ENCODE measurements around the gene ZNF25.
"Not testable (repeated sequence)": the region's sequence is repeated elsewhere in the genome, so short reads cannot be mapped to it uniquely, and the experiment has no call there.

The ZNF25 gene
- 18.3 to 38.0 (median 26.8) reads per million in 9 experiments for total RNA-seq

DNA sequence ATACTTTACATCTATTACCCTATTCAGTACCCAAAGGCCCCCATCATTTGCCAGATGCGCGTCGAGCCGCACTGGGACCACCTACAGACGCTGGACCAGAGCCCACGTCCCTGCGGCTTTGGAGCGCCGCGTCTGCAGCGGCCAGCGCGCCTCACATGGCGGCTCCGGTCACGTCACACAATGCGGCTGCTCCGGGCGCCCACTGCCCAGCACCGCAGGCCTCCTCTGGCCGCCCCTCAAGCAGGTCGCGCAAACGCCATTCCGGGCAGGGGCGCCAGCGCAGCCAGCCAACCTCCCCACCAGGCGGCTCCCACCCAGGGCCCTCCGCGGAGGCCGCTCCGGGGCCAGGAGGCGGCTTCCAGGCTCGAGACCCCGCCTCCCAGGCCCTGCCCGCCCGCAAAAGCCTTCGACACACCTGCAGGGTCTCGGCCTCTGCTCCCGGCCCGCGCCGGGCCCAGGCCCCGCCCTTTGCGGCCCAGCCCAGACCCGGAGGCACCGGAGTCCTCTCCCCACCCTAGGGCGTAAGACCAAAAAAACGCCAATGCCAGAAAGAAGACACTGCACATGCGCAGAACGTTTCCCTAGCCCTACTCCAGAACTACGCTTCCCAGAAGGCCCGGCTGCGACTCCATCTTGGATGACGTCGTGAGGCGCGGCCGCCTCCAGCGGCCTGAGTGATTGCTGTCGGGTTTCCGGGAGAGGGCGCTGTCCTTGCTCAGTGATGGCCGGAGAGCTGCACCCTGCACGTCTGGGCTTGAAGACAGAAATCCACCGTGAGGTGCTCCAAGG lies at the start of gene ZNF25:
Gene ZNF25, minus strand, starts transcription at position 557 of the 789 bp plus-strand sequence. CDS start 4,925 bp downstream, outside the sequence.
- H3K4me1 Mint-ChIP-seq (ENCODE audit: low read depth in 2 of 2), result peaks cover 11 to 20% of the 10 kb centered on the region in 2 donors
- H3K9me3 Mint-ChIP-seq, result no peaks in the 10 kb centered on the region
- peak within 1 kb of the TSS; percentile 88 to 92 for H3K4me3 Mint-ChIP-seq
- DNase-seq (peak; percentile 92 to 94 (median 93)), ATAC-seq (replicated peaks) (peak; percentile 84)
- peaks cover 5% of the 10 kb centered on the region for H3K36me3 Mint-ChIP-seq (ENCODE audit: insufficient read depth)
- peak within 1 kb of the TSS; percentile 96 to 98 for H3K27ac Mint-ChIP-seq
- H3K27me3 Mint-ChIP-seq, result no peaks in the 10 kb centered on the region

DNA sequence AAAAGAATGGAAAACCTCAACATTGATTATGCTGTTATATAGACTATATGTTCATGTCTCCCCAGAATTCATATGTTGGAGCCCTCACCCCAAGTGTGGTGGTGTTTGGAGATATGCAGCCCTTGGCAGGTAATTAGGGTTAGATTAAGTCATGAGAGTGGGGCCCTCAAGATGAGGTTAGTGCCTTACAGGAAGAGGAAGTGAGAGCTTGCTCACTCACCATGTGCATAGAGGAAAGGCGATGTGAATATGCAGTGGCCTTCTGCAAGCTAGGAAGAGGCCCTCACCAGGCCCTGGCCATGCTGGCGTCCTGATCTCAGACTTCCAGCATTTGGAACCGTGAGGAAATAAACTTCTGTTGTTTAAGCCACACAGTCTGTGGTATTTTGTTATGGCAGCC lies 48.8 kb upstream of the ZNF25 start:
- ATAC-seq (replicated peaks) (no peak), DNase-seq (no peak)
- Mint-ChIP-seq H3K4me3 (no peak overlapping the region), H3K36me3 (ENCODE audit: insufficient read depth) (peaks cover 74% of the 10 kb centered on the region), H3K4me1 (ENCODE audit: low read depth in 2 of 2) (peaks cover 28 to 45% of the 10 kb centered on the region in 2 donors), H3K27me3 (no peaks in the 10 kb centered on the region), H3K27ac (peak overlapping the region; percentile 59 to 84), H3K9me3 (no peaks in the 10 kb centered on the region)

DNA sequence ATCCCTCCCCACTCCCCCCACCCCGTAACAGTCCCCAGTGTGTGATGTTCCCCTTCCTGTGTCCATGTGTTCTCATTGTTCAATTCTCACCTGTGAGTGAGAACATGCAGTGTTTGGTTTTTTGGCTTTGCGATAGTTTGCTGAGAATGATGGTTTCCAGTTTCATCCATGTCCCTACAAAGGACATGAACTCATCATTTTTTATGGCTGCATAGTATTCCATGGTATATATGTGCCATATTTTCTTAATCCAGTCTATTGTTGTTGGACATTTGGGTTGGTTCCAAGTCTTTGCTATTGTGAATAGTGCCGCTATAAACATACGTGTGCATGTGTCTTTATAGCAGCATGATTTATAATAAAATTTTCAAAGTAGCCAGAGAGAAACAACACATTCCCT lies 42.7 kb upstream of the ZNF25 start:
- DNase-seq; H3K27me3 Mint-ChIP-seq; H3K9me3 Mint-ChIP-seq; ATAC-seq (replicated peaks); H3K4me3 Mint-ChIP-seq: not testable (repeated sequence)
- H3K4me1 Mint-ChIP-seq (ENCODE audit: low read depth in 2 of 2), result peaks cover 22 to 24% of the 10 kb centered on the region in 2 donors
- peaks cover 93% of the 10 kb centered on the region for H3K36me3 Mint-ChIP-seq (ENCODE audit: insufficient read depth)
- peak overlapping the region; percentile 21 to 44 for H3K27ac Mint-ChIP-seq

DNA sequence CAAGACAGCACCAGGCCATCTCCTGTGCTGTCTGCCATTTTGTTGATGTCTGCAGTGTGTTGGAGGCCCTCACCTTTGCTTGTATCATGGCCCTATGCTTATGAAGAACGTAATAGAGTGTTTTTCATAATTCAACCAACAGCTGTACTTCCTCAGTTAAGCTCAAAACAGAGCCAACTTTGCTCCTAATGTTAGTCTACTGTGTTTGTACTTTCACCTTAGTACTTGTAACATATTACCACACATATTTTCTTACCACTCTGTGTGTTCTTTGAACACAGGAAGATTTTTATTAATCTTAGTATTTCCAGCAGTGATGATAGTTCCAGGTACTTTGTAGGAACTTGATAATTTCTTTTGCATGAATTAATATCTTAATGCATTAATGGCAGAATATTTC lies 39.9 kb upstream of the ZNF25 start:
- Mint-ChIP-seq H3K27me3 (no peaks in the 10 kb centered on the region), H3K4me3 (no peak overlapping the region), H3K9me3 (no peaks in the 10 kb centered on the region), H3K27ac (peak overlapping the region in 1 of 2 donors; percentile 36), H3K4me1 (ENCODE audit: low read depth in 2 of 2) (peaks cover 27 to 36% of the 10 kb centered on the region in 2 donors), H3K36me3 (ENCODE audit: insufficient read depth) (peaks cover 90% of the 10 kb centered on the region)
- DNase-seq, result no peak
- no peak for ATAC-seq (replicated peaks)

DNA sequence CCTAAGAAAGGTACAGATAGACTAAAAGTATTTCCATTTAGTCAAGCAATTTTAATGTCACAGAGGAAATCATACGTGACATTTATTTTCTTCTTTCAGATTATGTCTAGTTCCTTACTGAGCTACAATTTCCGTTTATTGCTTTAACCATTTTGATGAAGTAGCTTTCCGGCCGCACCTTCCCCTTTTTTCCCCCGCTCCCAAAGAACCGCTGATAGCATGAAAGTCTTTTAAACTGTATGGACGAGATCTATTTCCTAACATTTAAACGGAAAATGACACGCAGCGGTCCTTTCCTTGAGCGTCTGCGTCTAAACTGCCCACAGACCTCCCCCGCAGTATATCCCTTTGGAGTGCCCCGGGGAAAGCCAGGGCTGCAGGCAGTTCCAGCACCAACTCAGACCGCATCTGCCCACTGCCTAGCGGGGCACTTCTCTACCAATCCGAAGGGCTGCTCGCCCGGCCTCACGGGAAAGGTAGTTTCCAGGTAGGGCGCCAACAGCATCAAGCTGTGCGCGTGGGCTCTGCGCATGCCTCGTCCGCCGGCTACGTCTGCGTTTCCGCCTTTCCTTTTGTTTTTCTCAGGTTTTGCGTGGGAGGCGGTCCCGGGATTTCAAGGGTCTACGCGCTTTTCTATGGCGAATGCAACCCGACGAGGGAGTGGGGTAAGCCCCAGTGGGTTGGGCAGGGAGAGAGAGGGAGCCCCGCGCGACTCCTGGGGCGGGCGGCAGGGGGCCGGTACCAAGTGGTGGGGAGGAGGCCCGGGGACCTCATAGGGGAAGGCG lies 33.9 kb upstream of the ZNF25 start, which contains the start of gene ZNF33A:
Gene ZNF33A, plus strand, starts transcription at position 557 of the 785 bp plus-strand sequence. CDS start 1,667 bp downstream, outside the sequence.
- no peaks in the 10 kb centered on the region for H3K27me3 Mint-ChIP-seq
- no peaks in the 10 kb centered on the region for H3K9me3 Mint-ChIP-seq
- ATAC-seq (replicated peaks) (peak; percentile 81), DNase-seq (peak; percentile 87 to 91 (median 88))
- peak within 1 kb of the TSS; percentile 97 to 98 for H3K4me3 Mint-ChIP-seq
- H3K36me3 Mint-ChIP-seq (ENCODE audit: insufficient read depth), result peaks cover 45% of the 10 kb centered on the region
- H3K4me1 Mint-ChIP-seq (ENCODE audit: low read depth in 2 of 2), result peaks cover 24 to 27% of the 10 kb centered on the region in 2 donors
- H3K27ac Mint-ChIP-seq, result peak within 1 kb of the TSS; percentile 100

DNA sequence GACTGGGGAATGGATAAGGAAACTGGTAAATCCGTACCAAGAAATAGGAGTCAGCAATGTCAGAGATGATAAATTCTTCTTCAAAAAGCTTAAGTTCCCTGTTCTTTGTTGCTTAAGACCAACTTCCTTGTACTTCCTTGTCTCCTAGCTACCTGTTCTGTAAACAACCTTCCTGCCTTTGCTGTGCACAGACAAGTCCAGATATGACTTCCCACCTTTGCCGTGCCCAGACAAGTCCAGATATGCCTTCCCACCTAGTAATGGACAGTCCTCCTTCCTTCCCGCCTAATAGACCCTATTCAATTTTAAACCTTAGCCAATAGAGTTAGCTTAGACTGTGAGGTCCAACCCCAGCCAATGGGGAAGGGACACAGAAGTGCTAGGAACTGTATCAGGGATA lies 31.5 kb upstream of the ZNF25 start:
- DNase-seq, result no peak
- no peak overlapping the region for H3K27ac Mint-ChIP-seq
- peaks cover 14 to 21% of the 10 kb centered on the region in 2 donors for H3K4me1 Mint-ChIP-seq (ENCODE audit: low read depth in 2 of 2)
- H3K36me3 Mint-ChIP-seq (ENCODE audit: insufficient read depth), result peaks cover 24% of the 10 kb centered on the region
- no peaks in the 10 kb centered on the region for H3K27me3 Mint-ChIP-seq
- H3K4me3 Mint-ChIP-seq, result no peak overlapping the region
- no peak for ATAC-seq (replicated peaks)
- no peaks in the 10 kb centered on the region for H3K9me3 Mint-ChIP-seq

DNA sequence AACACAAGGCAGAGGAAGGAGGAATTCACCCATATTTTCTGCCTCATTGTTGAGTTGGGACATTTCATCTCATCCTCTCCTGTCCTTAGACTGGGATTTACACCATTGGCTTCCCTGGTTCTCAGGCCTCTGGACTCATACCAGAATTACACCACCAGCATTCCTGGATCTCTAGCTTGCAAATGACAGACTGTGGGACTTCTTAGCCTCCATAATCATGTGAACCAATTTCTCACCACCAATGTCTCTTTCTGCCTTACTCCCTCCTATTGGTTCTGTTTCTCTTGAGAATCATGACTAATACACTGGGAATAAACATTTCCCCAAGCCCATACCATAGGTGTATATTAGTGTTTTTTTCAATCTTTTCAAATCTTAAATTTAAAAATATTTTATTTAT lies 31.1 kb upstream of the ZNF25 start:
- Mint-ChIP-seq H3K9me3 (no peaks in the 10 kb centered on the region), H3K27ac (no peak overlapping the region), H3K27me3 (no peaks in the 10 kb centered on the region), H3K4me1 (ENCODE audit: low read depth in 2 of 2) (peaks cover 12 to 18% of the 10 kb centered on the region in 2 donors), H3K36me3 (ENCODE audit: insufficient read depth) (peaks cover 20% of the 10 kb centered on the region), H3K4me3 (no peak overlapping the region)
- DNase-seq (no peak), ATAC-seq (replicated peaks) (no peak)

DNA sequence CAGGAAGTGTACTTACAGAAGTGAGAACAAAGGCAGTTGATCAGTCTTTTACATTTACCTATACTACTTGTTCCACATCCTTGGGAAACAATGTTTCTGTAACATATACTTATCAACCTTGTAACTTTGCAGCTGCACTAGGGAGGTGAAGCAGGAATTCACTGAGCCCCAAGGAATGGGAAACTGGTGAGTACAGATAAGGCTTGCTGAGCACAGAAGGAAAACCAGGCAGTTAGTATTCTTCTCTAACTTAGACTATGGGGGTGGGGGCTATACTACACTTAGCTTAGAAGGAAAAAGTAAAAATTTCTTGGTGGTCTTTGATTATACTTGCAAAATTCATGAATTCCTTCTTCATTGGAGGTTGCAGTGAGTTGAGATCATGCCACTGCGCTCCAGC lies 27.1 kb upstream of the ZNF25 start:
- Mint-ChIP-seq H3K4me1 (ENCODE audit: low read depth in 2 of 2) (no peaks in the 10 kb centered on the region), H3K9me3 (no peaks in the 10 kb centered on the region), H3K4me3 (no peak overlapping the region), H3K27me3 (no peaks in the 10 kb centered on the region), H3K36me3 (ENCODE audit: insufficient read depth) (no peaks in the 10 kb centered on the region), H3K27ac (no peak overlapping the region)
- no peak for ATAC-seq (replicated peaks)
- no peak for DNase-seq

DNA sequence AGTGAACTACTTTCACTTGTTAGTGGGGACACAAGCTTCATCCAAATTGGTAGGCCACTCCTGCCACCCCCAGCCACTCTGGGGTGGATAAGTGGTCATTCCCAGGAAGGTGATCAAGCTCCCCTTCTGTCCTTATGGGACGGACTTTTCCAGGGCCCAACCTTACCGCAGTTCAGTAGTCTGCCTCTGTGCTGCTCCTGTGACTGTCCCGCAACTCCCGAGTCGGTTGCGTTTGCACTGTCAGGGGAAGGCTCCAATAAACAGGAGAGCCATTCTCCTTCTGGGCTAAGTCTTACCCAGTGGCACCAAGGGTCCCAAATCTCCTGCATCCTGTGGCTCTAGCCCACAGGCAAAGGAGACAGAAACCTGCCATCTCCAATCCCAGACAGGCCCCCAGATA lies 26.6 kb upstream of the ZNF25 start:
- Mint-ChIP-seq H3K4me1 (ENCODE audit: low read depth in 2 of 2) (no peaks in the 10 kb centered on the region), H3K4me3 (no peak overlapping the region), H3K36me3 (ENCODE audit: insufficient read depth) (no peaks in the 10 kb centered on the region), H3K27ac (no peak overlapping the region), H3K9me3 (no peaks in the 10 kb centered on the region), H3K27me3 (no peaks in the 10 kb centered on the region)
- DNase-seq, result no peak
- no peak for ATAC-seq (replicated peaks)

DNA sequence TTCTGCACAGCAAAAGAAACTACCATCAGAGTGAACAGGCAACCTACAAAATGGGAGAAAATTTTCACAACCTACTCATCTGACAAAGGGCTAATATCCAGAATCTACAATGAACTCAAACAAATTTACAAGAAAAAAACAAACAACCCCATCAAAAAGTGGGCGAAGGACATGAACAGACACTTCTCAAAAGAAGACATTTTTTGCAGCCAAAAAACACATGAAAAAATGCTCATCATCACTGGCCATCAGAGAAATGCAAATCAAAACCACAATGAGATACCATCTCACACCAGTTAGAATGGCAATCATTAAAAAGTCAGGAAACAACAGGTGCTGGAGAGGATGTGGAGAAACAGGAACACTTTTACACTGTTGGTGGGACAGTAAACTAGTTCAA lies 24.0 kb upstream of the ZNF25 start:
- not testable (repeated sequence) for H3K4me3 Mint-ChIP-seq; ATAC-seq (replicated peaks); H3K4me1 Mint-ChIP-seq (ENCODE audit: low read depth in 2 of 2); H3K27ac Mint-ChIP-seq; H3K27me3 Mint-ChIP-seq; H3K36me3 Mint-ChIP-seq (ENCODE audit: insufficient read depth); DNase-seq; H3K9me3 Mint-ChIP-seq

DNA sequence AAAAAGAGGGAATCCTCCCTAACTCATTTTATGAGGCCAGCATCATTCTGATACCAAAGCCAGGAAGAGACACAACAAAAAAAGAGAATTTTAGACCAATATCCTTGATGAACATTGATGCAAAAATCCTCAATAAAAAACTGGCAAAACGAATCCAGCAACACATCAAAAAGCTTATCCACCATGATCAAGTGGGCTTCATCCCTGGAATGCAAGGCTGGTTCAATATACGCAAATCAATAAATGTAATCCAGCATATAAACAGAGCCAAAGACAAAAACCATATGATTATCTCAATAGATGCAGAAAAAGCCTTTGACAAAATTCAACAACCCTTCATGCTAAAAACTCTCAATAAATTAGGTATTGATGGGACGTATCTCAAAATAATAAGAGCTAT lies 22.5 kb upstream of the ZNF25 start:
- not testable (repeated sequence) for H3K9me3 Mint-ChIP-seq; H3K36me3 Mint-ChIP-seq (ENCODE audit: insufficient read depth); H3K4me3 Mint-ChIP-seq; DNase-seq; H3K27me3 Mint-ChIP-seq; H3K27ac Mint-ChIP-seq; ATAC-seq (replicated peaks); H3K4me1 Mint-ChIP-seq (ENCODE audit: low read depth in 2 of 2)

DNA sequence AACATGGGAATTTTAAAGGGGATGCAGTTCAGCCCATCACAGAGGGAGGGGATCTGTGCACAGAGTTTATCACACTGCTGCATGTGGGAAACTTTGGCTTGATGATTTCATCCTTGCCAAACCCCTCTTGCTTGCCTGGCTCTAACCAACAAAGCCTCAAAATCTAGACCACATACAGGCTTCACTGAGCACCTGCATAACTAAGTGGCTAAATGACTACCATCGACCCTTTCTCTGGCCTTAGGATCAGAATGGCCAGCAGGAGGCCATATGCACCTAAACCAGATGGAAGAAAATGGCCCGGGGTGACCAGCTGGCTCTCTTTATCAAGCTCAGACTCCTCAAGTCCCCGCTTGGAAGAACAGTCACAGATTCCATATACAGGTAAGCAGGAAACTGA lies 15.6 kb upstream of the ZNF25 start:
- peaks cover 11 to 17% of the 10 kb centered on the region in 2 donors for H3K27me3 Mint-ChIP-seq
- no peak overlapping the region for H3K4me3 Mint-ChIP-seq
- no peak overlapping the region for H3K27ac Mint-ChIP-seq
- H3K4me1 Mint-ChIP-seq (ENCODE audit: low read depth in 2 of 2), result no peaks in the 10 kb centered on the region
- H3K36me3 Mint-ChIP-seq (ENCODE audit: insufficient read depth), result no peaks in the 10 kb centered on the region
- no peaks in the 10 kb centered on the region for H3K9me3 Mint-ChIP-seq
- DNase-seq (no peak), ATAC-seq (replicated peaks) (no peak)

DNA sequence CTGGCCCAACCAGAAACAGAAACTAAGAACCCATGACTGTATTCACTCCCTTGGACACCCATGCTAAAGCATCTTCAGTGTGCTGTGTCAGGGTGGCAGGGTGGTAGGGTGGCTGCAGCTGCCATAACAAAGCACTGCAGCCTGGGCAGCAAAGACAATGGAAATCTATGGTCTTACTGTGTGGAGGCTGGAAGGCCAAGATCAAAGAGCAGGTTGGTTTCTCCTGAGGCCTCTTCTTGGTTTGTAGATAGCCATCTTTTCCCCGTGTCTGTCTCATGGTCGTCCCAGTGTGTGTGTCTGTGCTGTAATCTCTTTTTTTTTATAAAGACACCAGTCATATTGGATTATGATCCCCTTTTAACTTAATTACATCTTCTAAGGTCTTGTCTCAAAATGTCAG lies 15.2 kb upstream of the ZNF25 start:
- Mint-ChIP-seq H3K27me3 (peaks cover 11 to 17% of the 10 kb centered on the region in 2 donors), H3K9me3 (no peaks in the 10 kb centered on the region), H3K4me1 (ENCODE audit: low read depth in 2 of 2) (no peaks in the 10 kb centered on the region), H3K27ac (no peak overlapping the region), H3K36me3 (ENCODE audit: insufficient read depth) (no peaks in the 10 kb centered on the region), H3K4me3 (no peak overlapping the region)
- ATAC-seq (replicated peaks), result no peak
- DNase-seq, result no peak

DNA sequence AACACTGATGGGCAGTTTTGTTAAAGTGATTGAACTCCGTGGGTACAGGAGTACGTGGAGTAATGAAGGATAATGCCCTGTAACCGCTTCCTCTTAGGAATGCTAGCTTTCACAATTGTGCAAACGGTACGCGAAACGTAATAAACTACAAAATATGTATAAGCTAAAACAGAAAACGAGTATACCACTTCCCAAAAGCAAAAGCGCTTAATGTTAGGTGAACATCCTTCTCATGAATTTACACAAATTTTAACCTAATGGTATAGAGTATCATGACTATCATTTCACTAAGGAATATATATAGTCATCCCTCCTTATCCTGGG lies 395 bp upstream of the ZNF25 start:
- peak overlapping the region; percentile 88 to 92 for H3K4me3 Mint-ChIP-seq

More for the DNA sequence above, 395 bp upstream of the ZNF25 start:
- H3K27ac Mint-ChIP-seq, result peak overlapping the region; percentile 96 to 98
- peaks cover 11 to 20% of the 10 kb centered on the region in 2 donors for H3K4me1 Mint-ChIP-seq (ENCODE audit: low read depth in 2 of 2)
- H3K9me3 Mint-ChIP-seq, result no peaks in the 10 kb centered on the region
- DNase-seq (no peak), ATAC-seq (replicated peaks) (no peak)
- H3K36me3 Mint-ChIP-seq (ENCODE audit: insufficient read depth), result peaks cover 5% of the 10 kb centered on the region
- H3K27me3 Mint-ChIP-seq, result no peaks in the 10 kb centered on the region

Measured in effector memory CD8-positive, alpha-beta T cell (primary cell).